IMR-90 (cell line): Measurements from ENCODE around the gene PELI3. TPM values are rescaled to one million over a fixed set of nuclear protein-coding genes. Genes with fewer than 3 reads are reported as not detected.

Experiments
- ATAC-seq: fragments of 200-7000 bp; cut with Tn5 transposase; 2 replicates; pipeline ENCODE4 v1.9.1; 2020; ENCODE audit warnings: low read depth, mild to moderate bottlenecking, moderate library complexity
- BruUV-seq: library from RNA; stranded (reverse); fragments of 400-500 nt; replicated peaks from 2 replicates; lab custom pipeline; 2021; lab: Mats Ljungman, UMichigan
- CTCF ChIA-PET: fragments of 300-600 bp; formaldehyde crosslinking; extraction: SDS; loops from one replicate; lab custom pipeline; 2021; ENCODE audit warnings: antibody characterized with exemption; lab: Yijun Ruan, JAX
- POLR2A ChIA-PET: fragments of 300-600 bp; sonication (Branson Sonifier 250); formaldehyde crosslinking; loops from one replicate; lab custom pipeline; 2022; ENCODE audit warnings: antibody characterized with exemption; ENCODE audit not compliant: unreplicated experiment; lab: Charles Lee
- DNase-seq: peaks from one replicate; pipeline ENCODE4 v3.0.0; 2013
- H2AFZ ChIP-seq: replicated peaks from 2 replicates; pipeline ENCODE3; 2013; ENCODE audit warnings: low read length, mild to moderate bottlenecking; ENCODE audit not compliant: poor library complexity
- H2AK5ac ChIP-seq: 2 replicates; pipeline ENCODE4 v1.6.1; 2013; ENCODE audit warnings: low read depth, low read length, inconsistent platforms
- H2AK9ac ChIP-seq: replicated peaks from 2 replicates; pipeline ENCODE3; 2013; ENCODE audit warnings: mild to moderate bottlenecking, low read depth, low read length, moderate library complexity; ENCODE audit not compliant: poor library complexity
- H2BK120ac ChIP-seq: 2 replicates; pipeline ENCODE4 v1.6.1; 2013; ENCODE audit warnings: low read depth, low read length, inconsistent platforms
- H2BK15ac ChIP-seq: 3 replicates; pipeline ENCODE4 v1.6.1; 2013; ENCODE audit warnings: low read depth, low read length, inconsistent platforms
- H2BK20ac ChIP-seq: 2 replicates; pipeline ENCODE4 v1.6.1; 2013; ENCODE audit warnings: low read depth, mild to moderate bottlenecking, inconsistent platforms, low read length, moderate library complexity
- H2BK5ac ChIP-seq: 2 replicates; pipeline ENCODE4 v1.6.1; 2013; ENCODE audit warnings: mild to moderate bottlenecking, low read depth, low read length, inconsistent platforms; ENCODE audit not compliant: poor library complexity, severe bottlenecking
- H3K14ac ChIP-seq: replicated peaks from 2 replicates; pipeline ENCODE4 v1.6.1; 2013; ENCODE audit warnings: low read depth, low read length, inconsistent platforms
- H3K18ac ChIP-seq: 2 replicates; pipeline ENCODE4 v1.6.1; 2013; ENCODE audit warnings: low read depth, low read length, control low read depth
- H3K23ac ChIP-seq: 2 replicates; pipeline ENCODE4 v1.6.1; 2013; ENCODE audit warnings: low read depth, low read length, inconsistent platforms
- H3K27ac ChIP-seq: 2 replicates; pipeline ENCODE4 v1.5.1; 2013; ENCODE audit warnings: mild to moderate bottlenecking, control low read depth, low read length; ENCODE audit not compliant: insufficient read depth
- H3K27me3 ChIP-seq: 2 replicates; pipeline ENCODE4 v1.6.1; 2013; ENCODE audit warnings: low read length; ENCODE audit not compliant: control insufficient read depth, insufficient read depth
- H3K36me3 ChIP-seq: 2 replicates; pipeline ENCODE4 v1.6.1; 2013; ENCODE audit warnings: low read length, mixed read lengths; ENCODE audit not compliant: control insufficient read depth, insufficient read depth
- H3K4ac ChIP-seq: 2 replicates; pipeline ENCODE4 v1.6.1; 2013; ENCODE audit warnings: low read depth, low read length, inconsistent platforms
- H3K4me1 ChIP-seq: 2 replicates; pipeline ENCODE4 v1.6.1; 2013; ENCODE audit warnings: low read length, mixed read lengths; ENCODE audit not compliant: control insufficient read depth, insufficient read depth
- H3K4me2 ChIP-seq: 2 replicates; pipeline ENCODE4 v1.6.1; 2013; ENCODE audit warnings: low read depth, mild to moderate bottlenecking, control low read depth, low read length, moderate library complexity
- H3K4me3 ChIP-seq: 2 replicates; pipeline ENCODE4 v1.5.1; 2013; ENCODE audit warnings: low read depth, mild to moderate bottlenecking, control low read depth, low read length, moderate library complexity; ENCODE audit not compliant: insufficient read depth
- H3K56ac ChIP-seq: 2 replicates; pipeline ENCODE4 v1.6.1; 2013; ENCODE audit warnings: low read length, inconsistent platforms; ENCODE audit not compliant: insufficient read depth; ENCODE audit errors: extremely low read depth
- H3K79me1 ChIP-seq, 2 experiments: 2 replicates each; pipeline ENCODE4 v1.6.1; 2013; ENCODE audit warnings: low read length in 2 of 2, inconsistent platforms in 1 of 2, low read depth in 1 of 2
- H3K9ac ChIP-seq: 2 replicates; pipeline ENCODE4 v1.6.1; 2013; ENCODE audit warnings: low read depth, low read length, control low read depth
- H3K9me1 ChIP-seq: 2 replicates; pipeline ENCODE4 v1.6.1; 2013; ENCODE audit warnings: low read length, inconsistent platforms; ENCODE audit not compliant: insufficient read depth
- H3K9me3 ChIP-seq: 2 replicates; pipeline ENCODE4 v1.6.1; 2013; ENCODE audit warnings: low read length; ENCODE audit not compliant: control insufficient read depth, insufficient read depth
- H4K20me1 ChIP-seq: 2 replicates; pipeline ENCODE4 v1.6.1; 2013; ENCODE audit warnings: low read length, inconsistent platforms; ENCODE audit not compliant: insufficient read depth
- H4K5ac ChIP-seq: 2 replicates; pipeline ENCODE4 v1.6.1; 2013; ENCODE audit warnings: mild to moderate bottlenecking, low read depth, low read length, control low read depth
- H4K8ac ChIP-seq, 2 experiments: 2 replicates each; pipeline ENCODE4 v1.6.1; 2013; ENCODE audit warnings: low read depth in 2 of 2, low read length in 2 of 2, control low read depth in 1 of 2, inconsistent platforms in 1 of 2
- H4K91ac ChIP-seq: 2 replicates; pipeline ENCODE4 v1.6.1; 2013; ENCODE audit warnings: low read depth, low read length, inconsistent platforms; ENCODE audit not compliant: insufficient read depth
- BHLHE40 ChIP-seq: fragments of 150-350 bp; IDR thresholded peaks from 2 replicates; pipeline ENCODE4 v1.6.1; 2016; ENCODE audit warnings: mild to moderate bottlenecking, low read depth, low read length
- CEBPB ChIP-seq: IDR thresholded peaks from 2 replicates; pipeline ENCODE4 v1.6.1; 2012; ENCODE audit warnings: low read depth, low read length, improper control_type of control experiment
- CHD1 ChIP-seq: IDR thresholded peaks from 2 replicates; pipeline ENCODE4 v1.6.1; 2012; ENCODE audit warnings: low read depth, low read length, improper control_type of control experiment
- ELK1 ChIP-seq: fragments of 150-350 bp; IDR thresholded peaks from 2 replicates; pipeline ENCODE4 v1.6.1; 2016; ENCODE audit warnings: low read depth, mild to moderate bottlenecking, low read length, moderate library complexity, borderline replicate concordance
- FOS ChIP-seq: fragments of 150-350 bp; IDR thresholded peaks from 2 replicates; pipeline ENCODE4 v1.6.1; 2016; ENCODE audit warnings: low read depth, low read length
- MAFK ChIP-seq: IDR thresholded peaks from 2 replicates; pipeline ENCODE4 v1.6.1; 2012; ENCODE audit warnings: low read depth, low read length, improper control_type of control experiment
- MAZ ChIP-seq: IDR thresholded peaks from 2 replicates; pipeline ENCODE4 v1.6.1; 2012; ENCODE audit warnings: low read depth, mild to moderate bottlenecking, low read length, improper control_type of control experiment, moderate library complexity, borderline replicate concordance
- MXI1 ChIP-seq: IDR thresholded peaks from 2 replicates; pipeline ENCODE4 v1.6.1; 2012; ENCODE audit warnings: low read depth, mild to moderate bottlenecking, low read length, moderate library complexity, borderline replicate concordance
- NFE2L2 ChIP-seq: fragments of 150-350 bp; IDR thresholded peaks from 2 replicates; pipeline ENCODE4 v1.6.1; 2016; ENCODE audit warnings: low read depth, mild to moderate bottlenecking, low read length
- POLR2A ChIP-seq: IDR thresholded peaks from 2 replicates; pipeline ENCODE4 v1.6.1; 2012; ENCODE audit warnings: mild to moderate bottlenecking, low read depth, low read length
- RAD21 ChIP-seq: IDR thresholded peaks from 2 replicates; pipeline ENCODE4 v1.6.1; 2012; ENCODE audit warnings: low read length, improper control_type of control experiment
- RCOR1 ChIP-seq: IDR thresholded peaks from 2 replicates; pipeline ENCODE4 v1.6.1; 2012; ENCODE audit warnings: mild to moderate bottlenecking, low read length, improper control_type of control experiment; ENCODE audit not compliant: insufficient replicate concordance
- RFX5 ChIP-seq: IDR thresholded peaks from 2 replicates; pipeline ENCODE4 v1.8.0; 2012; ENCODE audit warnings: low read depth, mild to moderate bottlenecking, low read length, moderate library complexity
- SMC3 ChIP-seq: fragments of 150-350 bp; IDR thresholded peaks from 2 replicates; pipeline ENCODE4 v1.6.1; 2016; ENCODE audit warnings: low read depth, mild to moderate bottlenecking, antibody characterized with exemption, low read length, moderate library complexity
- WGBS, 2 experiments: methylation state at CpG; one replicate each; pipeline versions ENCODE4 v1.1.5 to v1.1.7; 2013; ENCODE audit warnings: missing lambda C conversion rate in 2 of 2; ENCODE audit not compliant: insufficient read length in 1 of 2; ENCODE audit errors: extremely low coverage in 2 of 2; 5-methylcytosine and 5-hydroxymethylcytosine counted together
- dilution Hi-C: fragments of 300-500 bp; cut with HindIII; formaldehyde crosslinking; loops from one replicate; pipeline ENCODE4 v1.14.3; 2018; ENCODE audit warnings: low sequenced_read_pairs; ENCODE audit not compliant: unreplicated experiment
- in situ Hi-C: fragments of 300-500 bp; cut with MboI; formaldehyde crosslinking; loops from 3 replicates; pipeline ENCODE4 v1.14.3; 2019; ENCODE audit warnings: low sequenced_read_pairs, inconsistent platforms, mixed read lengths
- intact Hi-C: fragments of 100-400 bp; cut with micrococcal nuclease; formaldehyde crosslinking; loops from 2 replicates; pipeline ENCODE4 v1.10.0; 2022
- polyA plus RNA-seq, 3 experiments: library from polyadenylated mRNA; depleted of rRNA; stranded (reverse); fragments of >200 nt; gene quantifications; 2 replicates each; pipeline ENCODE4 v1.2.3, GENCODE V29; 2012; ENCODE audit warnings: low replicate concordance in 1 of 3
- total RNA-seq: library from RNA; depleted of rRNA; stranded (reverse); fragments of >200 nt; gene quantifications from 2 replicates; pipeline ENCODE4 v1.2.3, GENCODE V29; 2012
- TF ChIP-seq, protein P1 (sequence below): conservative IDR thresholded peaks from 2 replicates; pipeline ENCODE4 v1.5.1; 2012; ENCODE audit warnings: mild to moderate bottlenecking, low read depth, low read length, improper control_type of control experiment

Gene PELI3
- total and polyA plus RNA-seq, 2 of the 4 experiments (the other 2 are of a cell fraction) = 5.0 to 6.3 TPM

DNA sequence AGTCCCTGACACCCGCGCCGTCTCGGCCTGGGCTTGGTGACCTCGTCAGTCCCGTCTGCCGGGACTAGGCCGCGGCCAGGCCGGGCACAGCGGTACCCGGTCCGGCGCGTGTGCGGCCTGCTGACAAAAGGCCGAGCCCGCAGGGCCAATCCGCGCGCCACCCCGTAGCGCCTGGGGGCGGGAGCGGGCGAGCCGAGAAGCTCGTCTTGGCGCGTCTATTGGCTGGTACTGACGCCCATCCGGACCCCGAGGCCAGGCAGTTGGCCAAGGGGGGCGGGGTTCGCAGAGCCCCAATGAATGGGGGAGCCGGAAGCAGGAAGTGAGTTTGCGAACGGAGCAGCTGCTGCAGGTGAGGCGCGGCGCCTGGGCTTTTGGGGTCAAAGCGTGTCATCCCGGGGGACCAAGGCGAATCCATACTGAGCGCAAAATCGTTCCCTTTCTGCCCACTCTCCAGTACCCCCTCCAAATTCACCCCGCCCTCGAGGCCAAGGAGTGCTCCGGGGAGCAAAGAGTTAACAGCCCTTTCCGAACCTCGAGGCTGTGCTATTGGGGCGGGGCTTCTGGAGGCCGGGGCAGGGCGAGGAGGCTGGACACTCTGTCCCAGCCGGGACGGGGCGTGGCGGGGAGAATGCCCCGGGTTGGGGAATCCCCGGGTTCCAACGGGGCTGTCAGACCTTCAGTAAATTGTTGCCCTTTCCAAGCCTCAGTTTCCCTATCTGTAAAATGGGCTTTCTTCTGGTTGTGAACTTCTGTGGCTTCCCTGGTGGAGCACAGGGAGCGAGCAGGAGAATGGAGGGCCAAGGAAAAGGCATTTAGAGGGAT, 13.6 kb downstream of the PELI3 start, which contains the start of gene DPP3:
Gene DPP3 (plus strand): TSS at position 318 of the 822 bp plus-strand sequence. CDS start 1,767 bp downstream, outside the sequence.
- H3K4me1 ChIP-seq = peaks cover 8% of the 10 kb centered on the region
- ChIA-PET POLR2A (interaction anchor here (0.5 to 1.1 kb wide), 5 partner anchors 12 to 197 kb away, joined by 3 to 16 read pairs (median 3); partner anchors contain the start of genes CCDC87, PELI3 and RBM4B), CTCF (interaction anchor here (0.6 to 1.0 kb wide), 2 partner anchors 14 to 41 kb away, joined by 3 read pairs; partner anchors contain the start of genes MRPL11 and PELI3)
- no peak within 1 kb of the TSS for H2BK20ac ChIP-seq
- H3K27ac ChIP-seq = peak within 1 kb of the TSS; percentile 91
- peak within 1 kb of the TSS; percentile 73 for H2BK120ac ChIP-seq
- in situ Hi-C loops (no loop called here), dilution Hi-C loops (no loop called here), intact Hi-C loops (loop anchor here (1.0 to 2.0 kb wide), 2 partner anchors 42 to 72 kb away; partner anchors contain the start of gene MRPL11)
- H4K5ac ChIP-seq = peak within 1 kb of the TSS; percentile 73
- peak within 1 kb of the TSS; percentile 46 to 99 for H4K8ac ChIP-seq
- H3K14ac ChIP-seq = peak within 1 kb of the TSS; percentile 94
- peaks cover 7% of the 10 kb centered on the region; the same call in 1 of the 2 replicates for H3K9me1 ChIP-seq
- peak within 1 kb of the TSS; percentile 82 for H3K4me3 ChIP-seq
- 1% methylated on average over 42 of the region's 62 CpGs; no CpG with 5 or more reads in 1 of the 2 experiments for WGBS, 2 experiments
- peak within 1 kb of the TSS; percentile 76 for H3K23ac ChIP-seq
- H3K18ac ChIP-seq = peak within 1 kb of the TSS; percentile 50
- peak within 1 kb of the TSS; percentile 95 for H3K9ac ChIP-seq
- H3K4ac ChIP-seq = peak within 1 kb of the TSS; percentile 92
- H4K20me1 ChIP-seq = peaks cover 11% of the 10 kb centered on the region; the same call in 1 of the 2 replicates
- H2AK9ac ChIP-seq = peak within 1 kb of the TSS; percentile 90
- H3K79me1 ChIP-seq = peaks cover 19 to 62% of the 10 kb centered on the region in 2 experiments
- H3K27me3 ChIP-seq = no peaks in the 10 kb centered on the region
- peak within 1 kb of the TSS; percentile 84 for H4K91ac ChIP-seq
- peaks cover 3% of the 10 kb centered on the region; the same call in 1 of the 2 replicates for H3K36me3 ChIP-seq
- peak within 1 kb of the TSS; percentile 100 for H3K4me2 ChIP-seq
- H2AK5ac ChIP-seq = peak within 1 kb of the TSS; percentile 91
- peak within 1 kb of the TSS; percentile 88 for H3K56ac ChIP-seq
- H2AFZ ChIP-seq = peak within 1 kb of the TSS; percentile 97
- peak; percentile 95 for DNase-seq
- H2BK5ac ChIP-seq = peak within 1 kb of the TSS; percentile 85
- peak; percentile 93 for ATAC-seq
- no peak within 1 kb of the TSS; the same call in 2 of the 3 replicates for H2BK15ac ChIP-seq
- no TSS peak for BruUV-seq
- H3K9me3 ChIP-seq = no peaks in the 10 kb centered on the region
- TF ChIP-seq, protein P1, sequence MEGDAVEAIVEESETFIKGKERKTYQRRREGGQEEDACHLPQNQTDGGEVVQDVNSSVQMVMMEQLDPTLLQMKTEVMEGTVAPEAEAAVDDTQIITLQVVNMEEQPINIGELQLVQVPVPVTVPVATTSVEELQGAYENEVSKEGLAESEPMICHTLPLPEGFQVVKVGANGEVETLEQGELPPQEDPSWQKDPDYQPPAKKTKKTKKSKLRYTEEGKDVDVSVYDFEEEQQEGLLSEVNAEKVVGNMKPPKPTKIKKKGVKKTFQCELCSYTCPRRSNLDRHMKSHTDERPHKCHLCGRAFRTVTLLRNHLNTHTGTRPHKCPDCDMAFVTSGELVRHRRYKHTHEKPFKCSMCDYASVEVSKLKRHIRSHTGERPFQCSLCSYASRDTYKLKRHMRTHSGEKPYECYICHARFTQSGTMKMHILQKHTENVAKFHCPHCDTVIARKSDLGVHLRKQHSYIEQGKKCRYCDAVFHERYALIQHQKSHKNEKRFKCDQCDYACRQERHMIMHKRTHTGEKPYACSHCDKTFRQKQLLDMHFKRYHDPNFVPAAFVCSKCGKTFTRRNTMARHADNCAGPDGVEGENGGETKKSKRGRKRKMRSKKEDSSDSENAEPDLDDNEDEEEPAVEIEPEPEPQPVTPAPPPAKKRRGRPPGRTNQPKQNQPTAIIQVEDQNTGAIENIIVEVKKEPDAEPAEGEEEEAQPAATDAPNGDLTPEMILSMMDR = no peak
- TF ChIP-seq CHD1 (no peak), POLR2A (peak; percentile 93), NFE2L2 (no peak), MAFK (no peak), SMC3 (no peak), MAZ (peak; percentile 84; the same call in 1 of the 2 replicates), CEBPB (no peak), FOS (peak; percentile 13; the same call in 1 of the 2 replicates), RFX5 (no peak), BHLHE40 (no peak), MXI1 (peak; percentile 81), RAD21 (no peak), ELK1 (no peak), RCOR1 (peak; percentile 89)
